Middle frontal gyrus (tissue), 1 donor: ENCODE results near the gene CCDC69.
"Not testable (repeated sequence)": the region's sequence is repeated elsewhere in the genome, so short reads cannot be mapped to it uniquely, and the experiment has no call there.

Source experiments
- DNase-seq: peaks from one replicate; pipeline ENCODE4 v3.0.0-alpha.2; 2015; ENCODE audit warnings: low spot score; ENCODE audit errors: extremely low spot score

The CCDC69 gene, protein sequence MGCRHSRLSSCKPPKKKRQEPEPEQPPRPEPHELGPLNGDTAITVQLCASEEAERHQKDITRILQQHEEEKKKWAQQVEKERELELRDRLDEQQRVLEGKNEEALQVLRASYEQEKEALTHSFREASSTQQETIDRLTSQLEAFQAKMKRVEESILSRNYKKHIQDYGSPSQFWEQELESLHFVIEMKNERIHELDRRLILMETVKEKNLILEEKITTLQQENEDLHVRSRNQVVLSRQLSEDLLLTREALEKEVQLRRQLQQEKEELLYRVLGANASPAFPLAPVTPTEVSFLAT

DNA sequence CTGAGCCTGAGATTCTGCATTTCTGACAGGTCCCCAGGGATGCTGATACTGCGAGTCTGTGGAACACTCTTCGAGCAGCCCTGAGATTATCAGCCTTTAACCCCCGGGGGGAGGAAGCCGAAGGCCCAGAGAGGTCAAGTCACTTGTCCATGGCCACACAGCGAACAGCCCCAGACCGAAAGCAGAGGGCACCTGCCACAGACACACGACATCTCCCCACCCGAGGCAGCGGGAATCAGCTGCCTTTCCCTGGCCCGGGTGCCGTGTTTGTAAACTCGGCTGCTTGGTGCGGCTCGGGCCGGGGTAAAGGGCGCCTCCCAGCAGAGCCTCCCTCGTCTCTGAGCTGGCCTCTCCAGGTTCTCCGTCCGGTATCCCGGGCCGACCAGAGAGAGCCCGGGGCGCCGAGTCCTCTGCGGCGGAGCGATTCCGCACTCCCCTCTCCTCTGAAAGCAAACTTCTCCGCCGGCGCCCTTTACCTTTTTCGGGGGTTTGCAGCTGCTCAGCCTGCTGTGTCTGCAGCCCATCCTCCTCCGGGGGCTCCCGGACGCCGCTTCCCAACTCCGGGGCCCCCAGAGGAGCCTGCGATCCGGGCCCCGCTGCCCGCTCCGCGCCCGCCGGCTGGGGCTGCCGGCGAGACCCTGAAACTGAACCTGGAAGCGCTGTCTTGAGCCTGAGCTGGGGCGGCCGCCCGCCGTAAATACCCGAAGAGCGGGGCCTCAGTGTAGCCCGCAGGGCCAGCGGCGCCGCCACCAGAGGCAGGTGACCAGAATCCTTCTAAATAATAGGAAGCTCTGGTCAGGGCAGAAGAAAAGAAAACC, at the start of gene CCDC69:
CCDC69 (minus strand) TSS at position 646 of the 818 bp plus-strand sequence; CDS start at position 524, 122 bp downstream.
- DNase-seq, result no peak

DNA sequence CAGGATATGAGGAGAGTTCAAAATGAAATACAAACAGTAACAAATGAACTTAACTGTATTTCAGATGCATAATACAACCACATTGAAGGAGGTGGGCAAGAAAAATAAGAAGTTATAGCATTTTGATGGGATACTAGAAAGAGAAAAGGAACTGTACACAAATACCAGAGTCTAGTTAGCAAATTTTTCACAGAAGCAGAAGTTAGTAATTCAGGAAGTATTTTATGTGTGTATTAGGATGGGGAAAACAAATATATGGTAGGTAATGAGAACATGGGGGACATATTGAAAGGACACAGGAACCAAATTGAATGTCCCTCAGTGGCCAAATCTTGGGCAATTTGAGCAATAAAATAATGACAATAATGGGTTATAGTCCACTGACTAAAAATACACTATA, 47.4 kb upstream of the CCDC69 start:
- DNase-seq, result no peak

DNA sequence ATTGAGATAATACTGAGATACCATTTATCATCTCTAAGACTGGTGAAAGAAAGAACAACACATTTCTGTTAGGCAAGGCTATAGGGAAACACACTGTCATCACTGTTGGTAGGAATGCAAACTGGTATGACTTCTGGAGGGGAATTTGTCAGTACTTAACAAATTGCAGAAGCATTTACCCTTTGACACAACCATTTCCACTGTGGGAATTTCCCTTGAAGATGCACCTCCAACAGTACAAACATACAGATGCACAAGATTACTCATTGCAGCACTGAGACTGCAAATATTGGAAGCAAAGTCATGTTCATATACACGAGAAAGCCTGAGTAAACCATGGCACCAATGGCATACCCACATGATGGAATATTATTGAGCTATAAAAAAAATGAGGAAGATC, 46.7 kb upstream of the CCDC69 start:
- no peak for DNase-seq

GRCh38 chr5:151267491-151268260, 43.8 kb upstream of the CCDC69 start:
- no peak for DNase-seq

GRCh38 chr5:151264113-151264512, 40.2 kb upstream of the CCDC69 start:
- no peak for DNase-seq

GRCh38 chr5:151262532-151262931, 38.6 kb upstream of the CCDC69 start:
- DNase-seq, result no peak

- DNase-seq, result no peak
Measured at GRCh38 chr5:151259931-151260330, 36.0 kb upstream of the CCDC69 start.

DNA sequence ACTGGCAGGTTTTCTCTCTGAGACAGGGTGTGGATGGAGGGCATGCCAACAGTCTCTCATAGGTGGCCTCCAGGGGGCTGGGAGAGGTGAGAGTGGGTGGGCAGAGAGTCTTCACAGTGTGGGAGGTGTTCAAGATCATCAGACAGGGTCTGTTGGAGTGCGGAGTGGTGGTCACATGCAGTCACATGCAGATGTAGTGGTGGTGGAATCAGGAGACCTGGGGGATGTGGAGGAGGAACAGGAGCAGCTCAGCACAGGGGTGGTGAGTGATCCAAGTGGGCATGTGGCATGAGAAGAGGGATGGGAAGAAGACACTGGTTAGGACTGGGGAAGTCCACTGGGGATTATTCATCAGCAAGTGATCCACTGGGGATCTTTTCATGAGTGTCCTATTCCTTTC, 34.9 kb upstream of the CCDC69 start:
- DNase-seq, result no peak

- no peak for DNase-seq
Measured at GRCh38 chr5:151258201-151258611, 34.3 kb upstream of the CCDC69 start.

DNA sequence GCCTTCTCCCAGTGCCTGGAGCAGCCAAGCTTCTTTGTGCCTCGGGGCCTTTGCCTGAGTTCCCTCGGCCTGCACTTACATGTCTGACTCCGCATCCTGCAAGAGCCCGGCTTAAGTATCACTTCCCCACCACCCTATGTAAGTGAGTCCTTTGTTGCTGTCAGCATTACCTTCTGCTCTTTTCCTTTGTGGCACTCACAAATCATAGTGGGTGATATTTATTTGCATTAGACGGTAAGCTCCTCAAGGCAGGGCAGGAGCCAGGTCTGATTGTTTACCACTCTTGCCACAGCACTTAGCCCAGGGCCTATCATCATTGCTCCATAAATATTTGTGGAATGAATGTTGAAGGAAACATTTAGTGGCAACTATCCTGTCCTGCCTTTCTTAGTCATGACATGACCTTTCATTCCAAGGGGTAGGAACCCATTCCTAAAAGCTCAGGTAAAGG, 33.9 kb upstream of the CCDC69 start:
- DNase-seq, result no peak

GRCh38 chr5:151255621-151256286, 31.9 kb upstream of the CCDC69 start:
- no peak for DNase-seq

DNA sequence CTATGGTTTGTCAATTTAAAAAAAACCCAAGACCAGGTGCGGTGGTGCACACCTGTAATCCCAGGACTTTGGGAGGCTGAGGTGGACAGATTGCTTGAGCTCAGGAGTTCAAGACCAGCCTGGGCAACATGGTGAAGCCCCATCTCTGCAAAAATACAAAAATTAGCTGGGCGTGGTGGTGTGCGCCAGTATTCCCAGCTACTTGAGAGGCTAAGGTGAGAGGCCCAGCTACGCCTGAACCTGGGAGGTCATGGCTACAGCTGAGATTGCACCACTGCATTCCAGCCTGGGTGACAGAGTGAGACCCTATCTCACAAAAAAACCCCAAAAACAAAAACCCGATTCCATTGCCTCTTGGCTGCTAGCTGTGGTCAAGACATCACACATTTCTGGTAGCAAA, 31.1 kb upstream of the CCDC69 start:
- not testable (repeated sequence) for DNase-seq

- DNase-seq, result no peak
Measured at GRCh38 chr5:151254556-151254955, 30.7 kb upstream of the CCDC69 start.

- no peak for DNase-seq
Measured at GRCh38 chr5:151253605-151253950, 29.7 kb upstream of the CCDC69 start.

DNA sequence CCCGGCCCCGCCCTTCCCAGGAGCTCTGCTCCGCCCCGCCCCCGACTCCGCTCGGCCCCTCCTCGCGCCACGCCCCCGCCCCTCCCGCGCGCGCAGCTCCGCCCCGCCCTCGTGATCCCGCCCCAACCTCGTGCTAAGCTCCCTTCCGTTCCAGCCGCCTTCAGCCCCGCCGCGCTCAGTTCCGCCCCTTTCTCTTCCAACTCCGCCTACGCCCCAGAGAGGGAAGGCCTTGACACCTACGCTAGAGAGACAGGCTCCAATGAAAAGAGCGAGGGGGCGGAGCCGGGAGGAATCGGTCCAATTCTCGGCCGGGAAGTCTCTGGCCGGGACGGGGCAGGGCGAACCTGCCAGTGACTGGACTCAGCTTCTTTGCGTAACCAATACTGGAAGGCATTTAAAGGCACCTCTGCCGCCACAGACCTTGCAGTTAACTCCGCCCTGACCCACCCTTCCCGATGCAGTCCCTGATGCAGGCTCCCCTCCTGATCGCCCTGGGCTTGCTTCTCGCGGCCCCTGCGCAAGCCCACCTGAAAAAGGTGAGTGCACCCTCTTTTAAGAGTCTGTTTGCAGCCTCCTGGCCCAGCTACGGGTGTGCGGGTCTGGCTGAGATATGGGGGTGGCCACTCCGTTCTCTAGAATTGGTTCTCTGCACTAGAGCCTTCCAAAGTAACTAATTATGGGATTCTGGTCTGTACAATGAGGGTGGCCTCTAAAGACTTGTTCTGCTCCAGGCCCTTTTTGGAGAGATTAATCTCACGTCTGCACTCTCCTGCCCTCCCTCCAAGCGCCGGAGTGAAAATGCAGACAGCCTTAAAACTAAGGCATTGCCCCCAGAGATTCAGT, 29.1 kb upstream of the CCDC69 start, which contains the start of gene GM2A:
GM2A (plus strand) TSS at position 424 of the 843 bp plus-strand sequence; CDS start at position 456, 32 bp downstream.
- peak; percentile 98 for DNase-seq

- no peak for DNase-seq
Measured at GRCh38 chr5:151251621-151252020, 27.7 kb upstream of the CCDC69 start.

DNA sequence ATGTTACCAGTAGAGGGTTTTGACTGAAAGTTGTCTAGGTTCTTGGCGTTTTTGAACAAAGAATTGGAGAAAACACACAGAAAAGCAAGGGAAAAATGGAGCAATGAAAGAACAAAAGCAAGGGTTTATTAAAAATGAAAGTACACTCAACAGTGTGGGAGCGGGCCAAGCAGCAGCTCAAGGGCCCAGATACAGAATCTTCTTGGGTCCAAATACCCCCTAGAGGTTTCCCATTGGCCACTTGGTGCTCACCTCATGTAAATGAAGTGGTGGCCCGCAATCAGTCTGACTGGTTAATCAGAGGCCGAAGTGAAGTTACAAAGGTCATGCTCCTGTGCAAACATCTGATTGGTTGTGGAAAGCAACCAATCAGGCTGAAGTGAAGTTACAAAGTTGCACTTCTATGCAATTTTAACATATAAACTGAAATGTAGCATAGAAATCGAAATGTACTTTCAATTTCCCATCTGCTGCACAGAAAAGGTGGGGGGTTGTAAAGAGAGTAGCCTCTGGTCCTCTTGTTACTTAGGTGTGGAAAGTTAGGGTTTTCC, 27.2 kb upstream of the CCDC69 start:
- no peak for DNase-seq

- no peak for DNase-seq
Measured at GRCh38 chr5:151250346-151251000, 26.6 kb upstream of the CCDC69 start.

- no peak for DNase-seq
Measured at GRCh38 chr5:151249281-151249680, 25.4 kb upstream of the CCDC69 start.
